Fibroblast of upper back skin (primary cell): ENCODE data around the gene HOXA9.

Experiments used
- DNase-seq: peaks from one replicate; pipeline ENCODE4 v3.0.0-alpha.2; 2013

Gene HOXA9

GRCh38 chr7:27165089-27165995, at the start of gene HOXA9:
TSS of gene HOXA9 (minus strand) at chr7:27165537. CDS start at chr7:27165457, 80 bp downstream.
- peak; percentile 79 for DNase-seq

DNA sequence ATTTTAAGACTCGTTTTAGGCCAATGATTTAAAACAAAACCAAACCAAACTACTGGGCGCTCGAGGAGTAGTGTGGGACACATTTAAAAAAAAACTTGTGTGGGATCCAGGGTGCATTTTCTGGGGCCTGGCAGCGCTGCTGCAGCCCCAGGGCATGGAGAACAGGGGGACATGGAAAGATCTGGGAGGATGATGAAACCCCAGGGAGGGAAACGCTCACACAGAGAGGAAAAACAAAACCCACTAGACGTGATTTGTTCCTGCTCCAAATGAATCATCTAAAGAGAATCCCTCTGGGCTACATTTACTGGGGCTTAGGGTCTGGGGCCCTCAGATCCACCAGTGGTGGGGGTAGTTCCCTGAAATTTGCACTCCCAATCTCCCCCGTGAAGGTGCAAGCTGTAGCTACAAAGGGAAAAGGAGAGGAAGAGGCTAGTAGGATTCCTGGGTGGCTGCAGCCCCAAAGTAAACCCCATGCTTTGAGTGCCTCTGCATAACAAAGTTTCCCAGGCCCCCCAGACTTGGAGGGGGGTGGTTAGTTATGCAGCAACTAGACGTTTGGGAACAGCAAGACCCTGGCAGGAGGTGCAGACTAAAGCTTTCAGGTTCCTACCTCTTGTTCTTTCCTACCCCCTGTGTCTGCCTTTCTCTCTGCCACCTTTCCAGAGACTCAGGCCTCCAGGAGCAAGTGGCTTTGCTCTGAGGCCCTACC, 49.1 kb upstream of the HOXA9 start:
- no peak for DNase-seq

DNA sequence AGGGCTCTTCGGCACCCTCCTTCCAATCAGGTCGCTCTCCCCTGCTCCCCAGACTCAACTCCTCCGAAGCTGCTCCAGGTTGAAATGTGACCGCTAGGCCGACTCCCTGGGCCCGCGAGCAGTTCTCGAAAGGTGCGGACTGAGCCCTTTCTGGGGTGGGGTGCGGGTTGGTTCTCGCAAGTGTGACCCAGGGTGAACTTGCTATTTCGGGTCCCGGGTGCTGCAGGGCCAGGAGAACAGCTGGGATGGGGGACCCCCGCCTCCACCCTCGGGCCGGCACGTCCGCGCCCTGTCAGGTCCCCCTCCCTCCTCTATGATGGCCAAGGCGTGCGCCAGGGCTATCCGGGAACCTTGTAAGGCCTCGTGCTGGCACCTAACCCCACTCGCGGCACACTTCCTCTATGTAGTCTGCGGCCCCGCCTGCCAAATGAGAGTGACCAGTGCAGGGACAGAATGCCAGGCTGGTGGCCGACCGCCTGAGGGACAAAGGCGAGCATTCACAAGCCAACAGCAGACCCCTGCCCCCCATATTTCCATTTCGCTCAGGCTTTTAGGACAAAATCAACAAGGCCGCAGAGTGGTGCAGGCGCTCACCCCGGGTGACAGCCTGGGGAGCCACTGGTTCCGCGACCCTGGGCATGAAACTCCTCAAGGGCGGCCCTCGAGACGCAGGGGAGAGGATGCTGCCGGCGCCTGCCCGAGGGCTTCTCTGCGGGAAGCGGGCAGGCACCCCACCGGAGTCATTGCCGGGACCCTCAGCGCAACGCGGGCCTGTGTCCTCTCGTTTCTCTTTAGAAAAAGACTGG, 48.3 kb upstream of the HOXA9 start:
- DNase-seq: no peak

DNA sequence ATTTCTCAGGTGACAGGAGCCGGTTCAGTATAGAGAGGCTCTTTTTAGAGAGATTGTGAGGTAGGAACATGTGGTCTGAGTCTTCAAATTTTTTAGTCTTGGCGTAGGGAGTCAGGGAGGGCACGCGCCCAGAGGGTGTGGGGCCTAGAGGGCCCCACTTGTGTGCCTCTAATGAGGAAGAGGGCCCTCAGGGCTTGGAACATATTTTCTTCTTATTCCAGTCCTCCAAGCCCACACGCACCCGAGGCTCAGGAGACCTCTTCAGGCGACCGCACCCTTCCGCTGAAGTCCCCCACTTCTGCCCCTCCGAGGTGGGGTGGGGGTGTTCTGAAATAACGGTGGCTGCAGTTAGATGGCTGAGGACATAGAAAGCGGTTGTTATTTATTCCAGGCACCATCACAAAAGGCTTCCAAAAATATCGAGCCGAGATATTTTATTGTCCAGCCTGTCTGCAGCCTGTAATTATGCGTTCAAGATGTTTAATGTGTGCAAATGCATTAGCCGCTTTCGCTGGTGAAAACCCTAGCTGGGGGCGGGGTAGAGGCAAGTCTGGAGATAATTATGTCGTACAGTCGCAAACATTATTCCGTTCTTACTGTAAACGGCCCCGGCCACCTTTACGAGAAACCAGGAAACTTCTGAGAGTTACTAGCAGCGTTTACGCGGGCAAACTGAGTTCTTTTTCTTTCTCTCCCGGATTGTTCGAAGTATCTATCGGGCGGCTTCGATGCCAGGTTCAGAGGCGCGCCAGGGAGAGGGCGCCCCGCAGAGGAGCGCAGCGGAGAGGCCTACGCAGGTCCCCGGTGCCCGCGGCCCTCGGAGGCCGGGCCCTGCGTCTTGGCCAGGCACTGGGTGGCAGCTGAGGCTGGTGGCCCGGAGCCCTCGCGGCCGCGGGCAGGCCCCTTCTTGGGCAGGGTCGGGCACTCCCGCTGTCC, 47.4 kb upstream of the HOXA9 start:
- DNase-seq: no peak

DNA sequence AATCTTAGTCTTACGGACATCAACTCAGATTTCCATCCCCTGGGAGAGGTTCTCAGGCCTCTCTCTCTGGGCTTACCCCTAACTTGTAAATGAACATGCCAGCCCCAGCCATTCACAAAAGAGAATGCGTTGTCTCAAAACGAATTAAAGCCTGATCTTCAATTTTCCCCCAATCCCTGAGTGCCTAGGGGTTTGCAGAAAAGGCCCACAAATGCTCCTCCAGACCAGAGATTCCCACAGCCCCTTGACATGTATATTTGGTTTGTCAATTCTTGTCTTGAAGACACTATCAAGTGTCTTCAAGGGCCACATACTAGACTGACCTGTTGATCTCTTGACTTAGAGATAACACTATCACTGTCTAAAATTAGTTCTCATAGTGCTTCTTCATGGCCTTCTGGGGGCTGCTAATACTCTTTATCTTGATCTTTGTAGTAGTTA, 46.4 kb upstream of the HOXA9 start:
- DNase-seq: no peak

DNA sequence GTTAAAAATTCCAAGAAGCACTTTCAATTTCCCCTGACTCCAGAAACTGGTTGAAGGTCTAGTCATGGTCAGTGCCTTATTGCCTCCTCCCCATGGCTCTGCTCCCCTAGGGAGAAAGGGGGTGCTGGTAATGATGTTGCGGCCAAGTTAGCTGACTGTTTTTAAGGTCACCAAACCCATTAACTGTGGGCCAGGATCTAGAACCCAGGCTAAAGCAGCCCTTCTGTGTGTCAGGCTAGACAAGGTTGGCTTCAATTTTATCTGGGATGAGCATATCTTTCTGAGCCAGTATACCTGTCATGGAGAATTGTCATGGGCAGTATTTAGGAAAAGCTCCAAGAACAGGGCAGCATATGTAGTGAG, 45.7 kb upstream of the HOXA9 start:
- DNase-seq: no peak

GRCh38 chr7:27210441-27211083, 45.2 kb upstream of the HOXA9 start:
- peak; percentile 31 for DNase-seq

GRCh38 chr7:27209933-27210440, 44.6 kb upstream of the HOXA9 start:
- DNase-seq: no peak

- no peak for DNase-seq
These were observed 43.7 kb upstream of the HOXA9 start for GRCh38 chr7:27208998-27209397.

- no peak for DNase-seq
These were observed 42.1 kb upstream of the HOXA9 start for GRCh38 chr7:27207348-27207985.

DNA sequence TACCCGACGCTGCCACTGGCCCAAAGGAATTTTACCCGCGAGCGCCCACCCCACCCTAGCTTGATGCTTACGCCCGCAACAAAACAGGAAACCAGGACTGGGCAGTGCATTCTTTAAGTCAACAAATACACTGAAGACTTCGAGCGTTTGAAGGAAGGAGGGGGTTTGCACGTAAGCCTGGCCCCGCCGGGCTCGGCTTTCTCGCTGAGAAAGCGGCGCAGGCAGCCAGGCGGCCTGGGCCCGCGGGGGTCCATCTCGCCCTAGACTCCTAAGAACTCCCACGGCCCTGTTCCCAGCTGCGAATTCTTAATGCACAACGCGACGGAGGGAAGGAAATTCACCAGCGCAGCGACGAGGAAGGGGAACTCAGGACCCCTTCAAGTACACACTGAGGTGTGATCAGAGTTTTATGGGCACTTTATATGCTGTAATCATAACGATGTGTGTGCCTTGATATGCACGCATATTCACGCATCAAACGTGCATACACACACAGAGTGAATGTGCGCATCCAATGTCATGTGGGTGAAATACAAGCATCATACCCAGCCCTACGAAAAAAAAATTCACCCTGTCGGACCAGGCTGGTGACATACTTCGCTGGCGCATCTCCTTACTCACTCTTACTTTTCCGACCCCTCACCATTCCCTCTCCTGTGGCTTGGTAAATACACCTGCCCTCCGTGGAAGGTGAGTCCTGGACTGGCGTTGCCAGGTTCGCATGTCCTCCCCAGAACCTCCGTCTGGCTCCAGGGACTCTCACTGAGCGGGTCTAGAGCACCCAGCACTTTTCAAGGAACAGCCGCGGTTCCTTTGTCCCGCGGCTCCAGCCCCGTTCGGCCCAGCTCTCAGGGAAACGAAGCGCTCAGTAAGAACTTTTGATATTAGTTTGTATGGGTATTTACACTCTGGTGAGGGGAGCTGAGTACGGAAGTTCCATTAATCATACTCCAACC, 40.3 kb upstream of the HOXA9 start:
- DNase-seq: no peak

- DNase-seq: no peak
These were observed 39.5 kb upstream of the HOXA9 start for GRCh38 chr7:27204851-27205322.

GRCh38 chr7:27203964-27204594, 38.7 kb upstream of the HOXA9 start:
- DNase-seq: no peak

- DNase-seq: no peak
These were observed 38.1 kb upstream of the HOXA9 start for GRCh38 chr7:27203365-27203953.

DNA sequence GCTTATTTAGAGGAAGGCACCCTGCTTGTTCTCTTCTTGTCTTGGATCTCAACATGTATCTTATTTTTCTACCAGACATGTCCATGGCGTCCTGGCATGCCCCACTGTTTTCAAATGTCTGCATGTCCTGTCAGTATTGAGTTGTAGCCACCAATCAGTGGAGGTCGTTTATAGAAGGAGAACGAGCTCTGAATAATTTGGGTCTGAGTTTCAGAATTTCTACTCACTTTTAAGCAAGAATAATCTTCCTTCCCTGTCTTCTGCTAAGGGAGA, 37.5 kb upstream of the HOXA9 start:
- DNase-seq: no peak

GRCh38 chr7:27202018-27202861, 36.9 kb upstream of the HOXA9 start:
- no peak for DNase-seq

GRCh38 chr7:27201580-27202017, 36.3 kb upstream of the HOXA9 start:
- no peak for DNase-seq
